Muscle layer of duodenum (tissue), 2 donors: Measurements from ENCODE around the gene UGT1A9.
"Not testable (repeated sequence)": the region's sequence is repeated elsewhere in the genome, so short reads cannot be mapped to it uniquely, and the experiment has no call there.

ENCODE experiments used
- H3K27ac ChIP-seq: one replicate; pipeline ENCODE4 v1.7.0; 2013; ENCODE audit warnings: mild to moderate bottlenecking, low read length
- H3K27me3 ChIP-seq: one replicate; pipeline ENCODE4 v1.7.0; 2013; ENCODE audit warnings: low read depth, mild to moderate bottlenecking, control low read depth, low read length
- H3K36me3 ChIP-seq, 2 donors: one replicate each; pipeline ENCODE4 v1.7.0; 2013; ENCODE audit warnings: low read length in 2 of 2, control low read depth in 1 of 2, mild to moderate bottlenecking in 1 of 2; ENCODE audit not compliant: insufficient read depth in 2 of 2, control insufficient read depth in 1 of 2
- H3K4me1 ChIP-seq, 2 donors: one replicate each; pipeline ENCODE4 v1.7.0; 2013; ENCODE audit warnings: low read length in 2 of 2, mild to moderate bottlenecking in 2 of 2, control low read depth in 1 of 2, moderate library complexity in 1 of 2; ENCODE audit not compliant: insufficient read depth in 2 of 2, control insufficient read depth in 1 of 2
- H3K4me3 ChIP-seq, 2 donors: one replicate each; pipeline ENCODE4 v1.7.0; 2013; ENCODE audit warnings: low read length in 2 of 2, low read depth in 1 of 2, mild to moderate bottlenecking in 1 of 2
- H3K9me3 ChIP-seq, 2 donors: one replicate each; pipeline ENCODE4 v1.7.0; 2013; ENCODE audit warnings: low read length in 2 of 2, control low read depth in 1 of 2, mild to moderate bottlenecking in 1 of 2; ENCODE audit not compliant: control insufficient read depth in 1 of 2
- donor health status: healthy.

Gene UGT1A9

GRCh38 chr2:233747283-233747544 lies 75.5 kb downstream of the UGT1A9 start:
- Histone ChIP-seq H3K4me3 (no peak overlapping the region), H3K27me3 (no peaks in the 10 kb centered on the region)

GRCh38 chr2:233750689-233751088 lies 79.0 kb downstream of the UGT1A9 start:
- not testable (repeated sequence) for H3K4me1 ChIP-seq, H3K27ac ChIP-seq, H3K36me3 ChIP-seq, H3K4me3 ChIP-seq, H3K27me3 ChIP-seq, H3K9me3 ChIP-seq

More at GRCh38 chr2:233747283-233747544, 75.5 kb downstream of the UGT1A9 start:
- Histone ChIP-seq H3K4me1 (no peaks in the 10 kb centered on the region), H3K9me3 (no peaks in the 10 kb centered on the region), H3K36me3 (no peaks in the 10 kb centered on the region), H3K27ac (no peak overlapping the region)

GRCh38 chr2:233751212-233752009 lies 79.7 kb downstream of the UGT1A9 start:
- not testable (repeated sequence) for H3K4me3 ChIP-seq, H3K36me3 ChIP-seq, H3K9me3 ChIP-seq, H3K27me3 ChIP-seq, H3K4me1 ChIP-seq, H3K27ac ChIP-seq

GRCh38 chr2:233754872-233755611 lies 83.3 kb downstream of the UGT1A9 start:
- Histone ChIP-seq H3K9me3 (no peaks in the 10 kb centered on the region), H3K4me3 (no peak overlapping the region), H3K27me3 (no peaks in the 10 kb centered on the region), H3K27ac (no peak overlapping the region), H3K36me3 (no peaks in the 10 kb centered on the region), H3K4me1 (no peaks in the 10 kb centered on the region)

- Histone ChIP-seq H3K36me3 (no peaks in the 10 kb centered on the region), H3K27me3 (no peaks in the 10 kb centered on the region), H3K27ac (no peak overlapping the region)
These were observed 84.9 kb downstream of the UGT1A9 start for GRCh38 chr2:233756429-233757081.

GRCh38 chr2:233758141-233758540 lies 86.4 kb downstream of the UGT1A9 start:
- H3K9me3 ChIP-seq = no peaks in the 10 kb centered on the region
- no peak overlapping the region for H3K4me3 ChIP-seq
- no peaks in the 10 kb centered on the region for H3K36me3 ChIP-seq
- H3K4me1 ChIP-seq = peaks cover 0 to 3% of the 10 kb centered on the region in 2 donors
- H3K27ac ChIP-seq = no peak overlapping the region
- H3K27me3 ChIP-seq = no peaks in the 10 kb centered on the region

More at GRCh38 chr2:233756429-233757081, 84.9 kb downstream of the UGT1A9 start:
- Histone ChIP-seq H3K9me3 (no peaks in the 10 kb centered on the region), H3K4me3 (no peak overlapping the region), H3K4me1 (peaks cover 0 to 3% of the 10 kb centered on the region in 2 donors)

GRCh38 chr2:233758849-233759248 lies 87.2 kb downstream of the UGT1A9 start:
- peaks cover 0 to 3% of the 10 kb centered on the region in 2 donors for H3K4me1 ChIP-seq

GRCh38 chr2:233760043-233760442 lies 88.3 kb downstream of the UGT1A9 start, which contains the start of gene UGT1A1:
Gene UGT1A1, plus strand, starts transcription at chr2:233760270. Its CDS starts 18 bp downstream, at chr2:233760288.
- Histone ChIP-seq H3K36me3 (no peaks in the 10 kb centered on the region), H3K4me3 (no peak within 1 kb of the TSS), H3K27me3 (no peaks in the 10 kb centered on the region), H3K4me1 (peaks cover 0 to 3% of the 10 kb centered on the region in 2 donors), H3K9me3 (no peaks in the 10 kb centered on the region), H3K27ac (no peak within 1 kb of the TSS)

More at GRCh38 chr2:233758849-233759248, 87.2 kb downstream of the UGT1A9 start:
- H3K9me3 ChIP-seq = no peaks in the 10 kb centered on the region
- H3K36me3 ChIP-seq = no peaks in the 10 kb centered on the region
- no peak overlapping the region for H3K4me3 ChIP-seq
- no peak overlapping the region for H3K27ac ChIP-seq
- H3K27me3 ChIP-seq = no peaks in the 10 kb centered on the region

GRCh38 chr2:233761040-233761769 lies 89.5 kb downstream of the UGT1A9 start:
- Histone ChIP-seq H3K36me3 (no peaks in the 10 kb centered on the region), H3K4me3 (no peak overlapping the region), H3K27me3 (no peaks in the 10 kb centered on the region), H3K27ac (no peak overlapping the region), H3K9me3 (no peaks in the 10 kb centered on the region), H3K4me1 (peaks cover 0 to 3% of the 10 kb centered on the region in 2 donors)

- Histone ChIP-seq H3K36me3 (no peaks in the 10 kb centered on the region), H3K4me3 (no peak overlapping the region), H3K9me3 (no peaks in the 10 kb centered on the region), H3K27me3 (no peaks in the 10 kb centered on the region), H3K4me1 (peaks cover 0 to 3% of the 10 kb centered on the region in 2 donors), H3K27ac (no peak overlapping the region)
These were observed 92.6 kb downstream of the UGT1A9 start for GRCh38 chr2:233764264-233764663.

- no peaks in the 10 kb centered on the region for H3K27me3 ChIP-seq
- H3K4me3 ChIP-seq = no peak overlapping the region
- H3K27ac ChIP-seq = no peak overlapping the region
- peaks cover 0 to 3% of the 10 kb centered on the region in 2 donors for H3K4me1 ChIP-seq
- H3K9me3 ChIP-seq = no peaks in the 10 kb centered on the region
- H3K36me3 ChIP-seq = no peaks in the 10 kb centered on the region
These were observed 93.1 kb downstream of the UGT1A9 start for GRCh38 chr2:233764761-233765160.
